A673 (cell line): ENCODE data around the gene VPS13D.

ENCODE experiments used
- CTCF ChIP-seq: fragments of 300-800, 200-600 bp; sonication (generic); conservative IDR thresholded peaks from 2 replicates; pipeline ENCODE4 v1.5.1; 2017; ENCODE audit warnings: low read depth, mild to moderate bottlenecking, antibody characterized with exemption, low read length, moderate library complexity, mixed read lengths
- EZH2 ChIP-seq: fragments of 200-600 bp; sonication (generic); IDR thresholded peaks from 2 replicates; pipeline ENCODE4 v1.6.1; 2017; ENCODE audit warnings: borderline replicate concordance, low read depth, mild to moderate bottlenecking, mixed read lengths, antibody characterized with exemption, low read length; ENCODE audit not compliant: poor library complexity, severe bottlenecking

DNA sequence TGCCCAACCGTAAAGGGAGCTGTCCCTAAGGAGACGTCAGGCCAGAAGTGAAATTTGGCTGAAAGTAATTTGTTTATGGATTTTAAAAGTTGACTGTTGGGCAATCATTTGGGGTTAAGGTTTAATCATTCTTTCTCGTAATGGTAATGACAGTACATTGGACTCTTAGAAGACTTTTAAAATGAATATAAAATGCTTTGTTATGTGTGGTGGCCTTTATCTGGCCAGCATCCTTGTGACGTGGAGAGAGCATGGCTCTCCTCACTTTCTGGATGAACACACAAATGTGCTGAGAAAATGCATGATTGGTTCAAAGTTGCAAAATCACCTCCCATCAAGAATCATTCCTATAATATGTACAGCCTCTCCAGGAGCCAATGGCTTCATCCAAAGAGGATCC, 227.9 kb downstream of the VPS13D start:
- TF ChIP-seq CTCF, result no peak
- no peak for TF ChIP-seq EZH2
